ENCODE measurements around the gene IGLL5. TPM values are rescaled to one million over a fixed set of nuclear protein-coding genes. Genes with fewer than 3 reads are reported as not detected.

The IGLL5 gene
- total RNA-seq, 1 donor from 2014 or later = not detected

DNA sequence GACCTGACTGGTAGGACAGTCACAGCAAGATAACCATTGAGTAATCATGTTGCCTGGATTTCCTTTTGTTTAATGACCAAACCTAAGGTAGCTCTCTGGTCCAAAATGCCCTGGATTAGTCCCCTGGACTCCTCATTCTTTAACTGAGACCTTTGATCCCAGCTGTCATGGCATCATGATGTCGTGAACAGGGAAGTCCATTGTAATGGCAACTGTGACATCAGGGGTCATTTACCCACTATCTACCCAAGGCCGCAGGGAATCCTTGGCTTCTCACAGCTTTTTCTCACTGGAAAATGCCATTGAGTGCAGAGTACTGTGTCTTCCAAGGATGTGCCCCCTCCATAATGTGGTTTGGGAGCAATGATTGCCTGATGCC lies 29.1 kb upstream of the IGLL5 start:
- intact Hi-C loops (cut with micrococcal nuclease) = no loop called here

DNA sequence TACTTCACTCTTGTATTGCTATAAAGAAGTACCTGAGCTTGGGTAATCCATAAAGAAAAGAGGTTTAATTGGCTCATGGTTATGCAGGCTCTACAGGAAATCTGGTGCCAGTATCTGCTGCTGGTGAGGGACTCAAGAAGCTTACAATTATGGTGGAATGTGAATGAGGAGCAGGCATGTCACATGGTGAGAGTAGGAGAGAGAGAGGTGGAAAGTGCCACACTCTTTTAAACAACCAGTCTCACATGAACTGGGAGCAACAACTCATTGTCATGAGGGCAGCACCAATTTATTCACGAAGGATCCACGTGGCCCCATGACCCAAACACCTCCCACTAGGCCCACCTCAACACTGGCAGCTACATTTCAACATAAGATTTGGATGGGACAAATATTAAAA lies 24.6 kb upstream of the IGLL5 start:
- intact Hi-C loops (cut with micrococcal nuclease) = no loop called here

DNA sequence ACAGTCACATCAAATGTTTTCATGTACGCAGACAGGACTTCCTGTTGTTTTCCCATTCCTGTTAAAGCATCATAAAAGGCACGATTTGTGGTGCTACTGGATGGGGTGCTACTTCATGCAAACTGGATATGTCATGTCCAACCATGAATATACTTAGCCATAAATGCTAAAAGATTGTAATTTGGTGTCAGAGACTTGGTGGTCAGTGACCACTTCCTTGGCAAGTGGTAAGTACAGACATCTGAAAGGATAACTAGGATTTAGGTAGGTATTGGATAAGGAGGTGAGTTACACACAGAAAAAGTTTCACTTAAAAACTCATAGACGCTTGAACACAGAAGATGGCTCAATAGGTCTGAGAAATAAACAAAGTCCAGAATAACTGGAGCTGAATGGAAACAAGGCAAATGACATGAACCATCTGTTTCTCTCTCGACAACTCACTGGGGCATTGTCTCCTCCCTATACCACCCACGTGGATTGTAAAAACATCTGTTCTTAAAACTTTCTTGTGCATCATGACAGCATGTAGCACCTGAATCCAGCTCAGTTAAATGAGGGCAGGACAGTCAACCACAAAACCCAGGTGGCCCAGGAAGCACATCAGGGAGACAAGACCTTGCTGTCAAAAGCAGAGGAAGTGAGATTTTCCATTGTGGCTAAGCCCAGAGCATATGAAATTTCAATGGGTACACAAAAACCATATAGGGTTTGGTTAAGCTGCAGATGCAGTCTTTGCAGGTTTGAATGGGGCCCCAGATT lies 22.1 kb upstream of the IGLL5 start:
- intact Hi-C loops (cut with micrococcal nuclease) = no loop called here

DNA sequence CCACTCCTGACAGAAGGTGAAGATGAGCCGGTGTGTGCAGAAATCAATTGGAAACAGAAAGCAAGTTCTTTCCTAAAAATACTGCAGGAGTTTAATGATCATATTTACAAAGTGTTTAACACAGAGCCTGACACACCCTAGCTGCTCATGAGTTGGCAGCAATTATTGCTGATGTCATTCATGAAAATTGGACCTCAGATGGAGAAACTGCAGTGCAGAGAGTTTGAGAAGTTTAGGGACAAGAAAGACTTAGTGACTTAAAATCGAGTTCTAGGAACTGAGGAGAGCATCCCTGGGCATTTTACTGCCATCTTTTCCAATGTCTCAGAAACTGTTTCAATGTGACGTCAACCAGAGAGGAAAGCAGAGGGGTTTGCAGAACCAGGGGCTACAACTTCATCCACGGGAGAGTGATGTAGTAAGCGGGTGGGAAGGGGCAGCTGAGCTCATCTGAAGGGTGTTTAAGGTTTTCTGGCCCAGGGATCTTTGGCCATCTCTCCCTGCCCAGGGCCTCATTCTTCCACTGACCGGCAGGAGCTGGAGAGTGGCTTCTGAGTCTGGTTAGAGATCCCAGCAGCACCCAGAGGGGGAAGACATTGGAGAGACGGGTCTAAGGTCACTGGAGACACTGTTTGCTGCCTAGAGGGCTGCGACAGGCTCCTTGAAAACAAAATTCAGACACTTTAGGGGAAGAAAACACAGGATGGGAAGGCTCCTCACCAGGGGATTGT lies 21.1 kb upstream of the IGLL5 start:
- intact Hi-C loops (cut with micrococcal nuclease) = no loop called here

DNA sequence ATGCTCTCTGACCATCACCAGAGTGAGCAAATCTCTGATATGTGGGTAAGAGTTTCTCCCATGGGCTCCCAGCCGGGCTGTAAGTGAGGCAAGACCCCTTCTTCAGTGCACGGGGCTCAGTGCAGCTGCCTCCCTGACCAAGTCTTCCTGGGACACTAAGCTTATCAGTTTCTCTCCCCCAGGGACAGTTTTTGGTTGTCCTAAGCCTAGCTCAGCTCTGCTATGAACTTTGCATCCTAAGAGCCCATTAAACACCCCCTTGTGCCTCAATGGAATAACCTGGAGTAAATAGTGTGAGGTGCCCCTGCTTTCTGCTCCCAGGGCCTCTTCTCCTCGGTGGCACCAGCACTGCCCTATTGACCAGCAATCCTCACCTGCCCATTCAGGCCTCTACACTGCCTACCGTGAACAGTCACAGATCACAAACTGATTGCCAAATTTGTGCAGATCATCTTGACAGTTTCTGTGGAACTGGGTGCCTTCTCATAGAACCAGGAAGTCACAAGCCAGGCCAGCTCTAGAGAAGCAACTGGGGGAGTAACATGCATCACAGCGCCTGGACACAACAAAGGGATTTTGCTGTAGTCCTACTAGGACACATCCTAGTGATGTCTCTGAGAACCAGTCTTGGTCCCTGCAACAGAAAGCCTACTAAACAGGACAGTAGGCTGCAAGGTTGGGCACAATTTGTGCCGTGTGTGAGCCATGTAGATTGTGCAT lies 19.5 kb upstream of the IGLL5 start:
- intact Hi-C loops (cut with micrococcal nuclease) = no loop called here

DNA sequence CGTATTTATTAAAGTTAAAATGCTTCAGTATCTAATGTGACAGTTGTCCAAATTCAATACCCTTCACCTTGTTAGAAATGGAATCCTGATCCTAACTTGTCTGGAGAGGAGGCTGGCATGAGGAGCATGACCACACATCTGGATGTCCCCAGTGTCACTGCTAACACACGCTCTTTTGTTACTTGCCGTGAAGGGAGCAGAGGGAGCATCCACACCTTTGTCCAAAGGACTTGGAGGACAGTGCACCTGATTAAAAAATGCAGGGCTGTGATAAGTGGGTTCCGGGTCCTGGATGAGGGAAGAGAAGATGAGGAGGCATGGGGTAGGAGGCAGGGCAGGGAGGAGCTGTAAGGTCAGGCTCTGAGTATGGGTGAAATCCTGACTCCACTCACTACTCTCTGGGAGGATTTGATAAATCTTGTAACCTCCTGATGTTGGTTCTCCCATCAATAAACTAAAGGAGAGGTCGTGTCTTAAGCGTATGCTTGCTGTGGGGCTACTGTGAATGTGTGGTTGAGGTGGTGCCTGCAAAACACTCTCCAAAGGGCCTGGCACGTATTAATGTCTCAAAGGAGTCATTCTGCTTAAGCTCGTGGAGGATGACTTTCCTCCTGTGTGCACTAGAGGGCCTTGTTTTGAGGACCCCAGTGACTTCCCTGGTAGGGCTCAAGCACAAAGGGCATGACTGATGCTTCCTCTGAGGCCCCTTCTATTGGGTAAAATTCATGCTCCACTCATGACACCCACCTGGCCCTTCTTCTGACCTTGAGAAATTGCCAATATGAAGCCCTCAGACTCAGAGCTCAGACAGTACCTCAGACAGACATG lies 16.8 kb upstream of the IGLL5 start:
- intact Hi-C loops (cut with micrococcal nuclease) = no loop called here

DNA sequence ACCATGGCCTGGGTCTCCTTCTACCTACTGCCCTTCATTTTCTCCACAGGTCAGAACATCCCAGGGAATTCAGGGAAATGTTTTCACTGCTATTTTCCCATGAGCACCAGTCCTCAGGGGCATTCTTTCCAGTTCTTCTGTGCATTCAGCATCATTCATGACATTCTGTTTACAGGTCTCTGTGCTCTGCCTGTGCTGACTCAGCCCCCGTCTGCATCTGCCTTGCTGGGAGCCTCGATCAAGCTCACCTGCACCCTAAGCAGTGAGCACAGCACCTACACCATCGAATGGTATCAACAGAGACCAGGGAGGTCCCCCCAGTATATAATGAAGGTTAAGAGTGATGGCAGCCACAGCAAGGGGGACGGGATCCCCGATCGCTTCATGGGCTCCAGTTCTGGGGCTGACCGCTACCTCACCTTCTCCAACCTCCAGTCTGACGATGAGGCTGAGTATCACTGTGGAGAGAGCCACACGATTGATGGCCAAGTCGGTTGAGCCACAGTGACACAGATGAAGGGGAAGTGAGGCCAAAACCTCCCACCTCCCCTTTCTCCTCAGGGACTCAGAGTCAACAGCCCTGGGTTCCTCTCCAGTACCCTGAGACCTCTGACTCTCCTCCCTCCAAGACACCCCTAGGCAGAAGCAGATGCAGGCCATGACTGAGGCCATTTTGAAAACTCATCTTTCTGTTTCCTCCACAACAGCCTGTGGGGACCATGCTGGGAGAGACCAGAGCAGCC lies 15.9 kb upstream of the IGLL5 start:
- intact Hi-C loops (cut with micrococcal nuclease) = no loop called here

DNA sequence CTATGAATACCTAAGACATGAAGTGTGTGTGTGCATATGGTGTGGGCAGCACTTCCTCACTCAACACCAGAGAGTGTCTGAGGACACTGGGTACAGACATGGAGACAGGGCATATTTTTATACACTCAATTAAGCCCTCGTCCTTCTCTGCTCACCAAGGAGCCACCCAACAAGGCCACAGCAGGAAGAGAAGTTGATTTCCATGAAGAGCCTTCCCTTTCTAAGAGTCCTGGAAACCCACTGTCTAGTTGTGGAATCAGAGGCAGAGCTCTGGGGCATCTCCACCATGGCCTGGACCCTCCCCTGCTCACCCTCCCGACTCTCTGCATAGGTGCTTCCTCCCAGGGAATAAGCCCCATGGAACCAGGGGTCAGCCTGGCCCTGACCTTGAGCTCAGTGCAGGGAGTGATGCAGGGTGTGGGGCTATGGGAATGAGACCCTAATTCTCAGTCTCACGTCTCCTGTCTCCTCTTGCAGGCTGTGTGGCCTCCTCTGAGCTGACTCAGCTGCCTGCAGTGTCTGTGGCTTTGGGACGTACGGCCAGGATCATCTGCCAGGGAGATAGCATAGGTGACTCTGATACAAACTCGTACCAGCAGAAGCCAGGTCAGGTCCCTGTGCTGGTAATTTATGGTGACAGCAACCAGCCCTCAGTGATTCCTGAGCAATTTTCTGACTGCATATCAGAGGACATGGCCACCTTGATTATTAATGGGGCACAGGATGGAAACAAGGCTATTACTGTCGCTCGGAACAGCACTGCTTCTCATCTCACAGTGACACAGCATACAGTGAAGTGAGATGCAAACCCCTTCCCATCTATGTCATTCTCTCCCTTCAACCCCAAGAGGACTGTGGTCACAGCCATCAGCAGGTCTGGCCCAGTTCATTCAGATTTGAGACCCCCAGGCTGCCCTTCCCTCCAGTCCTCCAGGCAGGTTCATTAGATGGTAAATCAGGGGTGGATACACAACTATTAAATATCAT lies 14.6 kb upstream of the IGLL5 start:
- intact Hi-C loops (cut with micrococcal nuclease) = no loop called here

DNA sequence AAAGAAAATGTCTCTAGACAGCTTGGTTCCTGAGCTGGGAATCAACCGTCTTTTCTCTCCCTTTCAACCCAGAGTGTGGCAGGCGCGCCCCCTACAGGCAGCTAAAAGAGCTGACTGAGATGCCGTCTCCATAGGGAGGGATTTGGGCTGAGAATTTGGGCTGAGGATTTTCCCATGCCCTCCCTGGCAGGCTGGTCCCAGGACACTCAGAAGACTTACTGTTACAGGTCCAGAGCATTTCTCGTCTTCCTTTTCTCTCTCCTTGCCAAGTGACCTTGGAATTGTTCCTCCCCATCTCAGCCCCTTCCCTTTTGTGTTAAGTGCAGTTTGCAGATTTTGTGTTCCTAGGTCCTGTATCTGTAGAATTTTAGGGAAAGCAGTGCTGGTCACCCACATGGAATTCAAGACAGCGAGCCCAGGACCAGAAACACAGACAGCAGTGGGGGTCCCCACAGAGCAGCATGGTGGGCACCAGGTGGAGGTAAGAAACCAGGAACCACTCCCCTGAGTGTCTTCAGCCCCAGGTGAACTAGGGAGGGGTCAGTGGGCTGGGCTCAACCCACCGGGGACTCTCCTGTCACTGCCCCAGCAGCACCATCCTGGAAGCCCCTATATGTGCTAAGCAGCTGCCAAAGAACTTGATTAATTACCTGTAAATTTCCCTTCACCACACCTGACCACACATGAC lies 9.9 kb upstream of the IGLL5 start:
- intact Hi-C loops (cut with micrococcal nuclease) = loop anchor here (1.0 kb wide), 4 partner anchors 29 to 89 kb away; no protein-coding TSS in a partner anchor

DNA sequence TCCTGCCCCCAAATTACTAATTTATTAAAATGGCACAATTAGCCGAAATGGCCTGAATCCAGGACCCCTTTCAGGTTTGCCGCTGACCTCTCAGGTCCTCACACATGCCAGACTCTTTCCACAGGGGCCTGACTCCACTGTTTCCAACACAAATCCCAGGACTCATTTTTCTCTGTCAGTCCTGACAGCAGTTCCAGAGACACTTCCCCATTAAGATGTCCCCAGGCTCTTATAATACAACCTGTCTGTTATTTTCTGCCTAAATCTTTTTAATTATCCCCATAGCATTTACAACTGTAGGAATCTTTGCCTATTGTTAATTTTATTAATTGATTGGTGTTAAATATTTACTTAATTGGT lies 9.4 kb upstream of the IGLL5 start:
- intact Hi-C loops (cut with micrococcal nuclease) = no loop called here

DNA sequence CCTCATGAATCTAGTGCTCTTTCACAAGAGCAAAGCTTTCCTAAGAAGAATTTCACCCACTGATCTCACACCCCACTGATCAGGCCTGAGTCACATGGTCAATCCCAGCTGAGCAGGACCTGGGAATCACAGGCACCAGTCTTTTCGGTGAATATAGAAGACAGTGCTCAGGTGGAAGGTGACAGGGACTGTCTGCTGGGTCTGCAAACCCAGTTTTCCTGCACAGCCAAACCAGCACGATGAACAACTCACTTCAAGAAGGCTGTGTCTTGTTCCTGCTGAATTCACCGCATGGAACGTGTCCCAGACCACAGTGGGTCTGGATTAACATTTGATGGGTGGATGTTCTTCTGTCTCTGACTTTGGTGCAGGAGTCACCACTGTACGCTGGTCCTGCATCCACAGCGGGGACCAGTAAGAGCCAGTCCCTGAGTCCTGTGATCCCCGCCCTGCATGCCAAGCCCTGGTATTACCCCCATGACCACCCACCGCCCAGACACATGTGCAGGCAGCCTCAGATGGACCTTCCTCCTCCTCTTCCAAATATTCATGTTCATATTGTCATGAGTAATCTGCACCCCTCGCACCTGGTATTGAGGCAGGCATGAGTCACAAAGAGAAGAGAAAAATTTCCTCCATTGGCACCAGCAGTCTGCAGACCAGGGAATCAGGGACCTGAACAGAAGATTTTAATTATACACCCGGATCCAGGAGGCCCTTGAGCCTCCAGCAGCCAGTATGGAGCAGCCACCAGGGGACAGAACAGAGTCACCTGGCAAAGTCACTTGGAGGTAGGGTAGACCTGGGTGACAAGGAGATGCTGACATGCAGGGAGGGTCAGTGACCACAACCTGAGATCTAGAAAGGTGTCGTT lies 8.6 kb upstream of the IGLL5 start:
- intact Hi-C loops (cut with micrococcal nuclease) = loop anchor here (1.0 kb wide), 1 partner anchor 77 kb away; no protein-coding TSS in a partner anchor

DNA sequence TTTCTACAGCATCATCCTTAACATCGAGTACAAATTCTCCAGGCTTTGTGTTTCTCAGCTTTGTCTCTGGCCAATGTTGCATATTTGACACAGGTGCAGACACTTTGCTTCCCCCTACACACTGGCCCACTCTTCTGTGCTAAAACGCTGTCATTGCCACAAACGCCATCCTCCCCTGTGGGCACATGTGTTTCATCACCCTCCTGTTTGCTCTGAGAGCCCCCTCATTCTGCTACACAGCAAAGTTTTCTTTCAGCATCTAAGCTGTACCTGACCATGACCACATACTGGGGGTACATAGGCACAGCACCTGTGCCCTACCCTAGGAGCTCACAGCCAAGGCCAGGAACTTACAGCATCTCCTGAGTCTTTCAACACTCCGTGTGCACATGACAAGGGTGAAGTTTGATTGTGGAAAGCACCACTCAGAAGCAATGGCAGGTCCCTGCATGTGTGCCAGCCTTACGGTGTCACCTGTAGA lies 7.9 kb upstream of the IGLL5 start:
- intact Hi-C loops (cut with micrococcal nuclease) = loop anchor here (1.0 kb wide), 1 partner anchor 77 kb away; no protein-coding TSS in a partner anchor

DNA sequence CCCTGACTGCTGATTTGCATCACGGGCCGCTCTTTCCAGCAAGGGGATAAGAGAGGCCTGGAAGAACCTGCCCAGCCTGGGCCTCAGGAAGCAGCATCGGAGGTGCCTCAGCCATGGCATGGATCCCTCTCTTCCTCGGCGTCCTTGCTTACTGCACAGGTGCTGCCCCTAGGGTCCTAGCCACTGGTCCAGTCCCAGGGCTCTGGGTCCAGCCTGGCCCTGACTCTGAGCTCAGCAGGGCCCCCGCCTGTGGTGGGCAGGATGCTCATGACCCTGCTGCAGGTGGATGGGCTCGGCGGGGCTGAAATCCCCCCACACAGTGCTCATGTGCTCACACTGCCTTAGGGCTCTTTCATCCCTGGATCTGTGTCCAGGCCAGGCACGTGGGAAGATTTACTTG lies 7.0 kb upstream of the IGLL5 start:
- intact Hi-C loops (cut with micrococcal nuclease) = no loop called here

DNA sequence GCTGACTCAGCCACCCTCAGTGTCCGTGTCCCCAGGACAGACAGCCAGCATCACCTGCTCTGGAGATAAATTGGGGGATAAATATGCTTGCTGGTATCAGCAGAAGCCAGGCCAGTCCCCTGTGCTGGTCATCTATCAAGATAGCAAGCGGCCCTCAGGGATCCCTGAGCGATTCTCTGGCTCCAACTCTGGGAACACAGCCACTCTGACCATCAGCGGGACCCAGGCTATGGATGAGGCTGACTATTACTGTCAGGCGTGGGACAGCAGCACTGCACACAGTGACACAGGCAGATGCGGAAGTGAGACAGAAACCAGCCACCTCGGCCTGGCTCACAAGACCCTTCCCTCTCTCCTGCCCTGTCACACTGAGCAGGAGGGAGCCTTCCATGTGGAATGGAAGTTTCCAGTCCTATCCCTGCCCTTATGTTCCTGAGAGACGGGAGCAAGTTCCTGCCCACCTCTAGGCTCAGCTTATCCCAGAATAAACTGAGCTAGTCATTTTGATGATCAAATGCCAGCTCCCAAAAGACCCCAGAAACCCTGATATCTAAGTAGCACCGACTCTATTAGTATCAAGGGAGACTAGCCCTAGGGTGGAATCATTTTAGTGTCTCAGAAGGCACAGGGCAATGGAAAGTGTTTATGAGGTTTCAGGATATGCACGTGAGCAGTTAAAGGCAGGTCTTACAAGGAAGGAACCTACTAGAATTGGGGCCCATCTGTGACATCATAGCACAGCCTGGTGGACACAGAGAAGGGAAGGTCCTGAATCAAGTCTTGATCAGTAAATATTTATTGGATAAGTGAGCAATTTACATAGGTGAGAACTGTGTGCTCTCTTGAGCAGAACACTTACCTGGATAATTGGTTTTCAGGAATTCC lies 6.3 kb upstream of the IGLL5 start:
- intact Hi-C loops (cut with micrococcal nuclease) = no loop called here

DNA sequence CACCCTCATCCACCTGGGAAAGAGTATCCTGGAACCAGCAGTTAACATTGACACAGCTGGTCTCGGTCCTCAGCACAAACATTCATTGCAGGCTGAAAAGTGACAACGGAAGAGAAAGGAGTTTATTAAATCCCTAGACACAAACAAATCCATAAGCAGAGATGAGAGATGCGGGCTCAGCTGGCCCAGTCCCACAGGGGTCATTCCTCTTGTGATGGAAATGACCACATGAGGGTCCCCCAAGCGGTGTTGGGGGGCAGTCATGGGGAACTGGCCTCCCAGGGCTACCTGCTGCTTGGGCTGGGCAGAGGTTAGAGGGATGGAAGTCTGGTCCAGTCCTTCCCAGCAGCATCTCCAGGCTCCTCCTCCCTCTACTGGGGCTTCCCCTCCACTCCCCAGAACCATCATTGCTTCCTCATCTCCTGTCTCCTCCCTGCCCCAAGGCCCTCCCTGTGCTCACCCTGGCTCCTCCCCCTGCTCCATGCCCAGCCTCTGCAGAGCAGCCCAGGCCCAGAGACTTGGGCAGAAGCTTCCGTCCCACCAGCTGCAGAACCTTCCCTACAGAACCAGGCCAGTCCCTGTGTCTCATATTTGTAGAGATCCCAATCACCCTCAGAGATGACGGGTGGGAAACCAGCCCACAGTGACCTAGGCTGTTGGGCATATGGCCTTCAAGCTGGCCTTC lies 5.4 kb upstream of the IGLL5 start:
- intact Hi-C loops (cut with micrococcal nuclease) = no loop called here

DNA sequence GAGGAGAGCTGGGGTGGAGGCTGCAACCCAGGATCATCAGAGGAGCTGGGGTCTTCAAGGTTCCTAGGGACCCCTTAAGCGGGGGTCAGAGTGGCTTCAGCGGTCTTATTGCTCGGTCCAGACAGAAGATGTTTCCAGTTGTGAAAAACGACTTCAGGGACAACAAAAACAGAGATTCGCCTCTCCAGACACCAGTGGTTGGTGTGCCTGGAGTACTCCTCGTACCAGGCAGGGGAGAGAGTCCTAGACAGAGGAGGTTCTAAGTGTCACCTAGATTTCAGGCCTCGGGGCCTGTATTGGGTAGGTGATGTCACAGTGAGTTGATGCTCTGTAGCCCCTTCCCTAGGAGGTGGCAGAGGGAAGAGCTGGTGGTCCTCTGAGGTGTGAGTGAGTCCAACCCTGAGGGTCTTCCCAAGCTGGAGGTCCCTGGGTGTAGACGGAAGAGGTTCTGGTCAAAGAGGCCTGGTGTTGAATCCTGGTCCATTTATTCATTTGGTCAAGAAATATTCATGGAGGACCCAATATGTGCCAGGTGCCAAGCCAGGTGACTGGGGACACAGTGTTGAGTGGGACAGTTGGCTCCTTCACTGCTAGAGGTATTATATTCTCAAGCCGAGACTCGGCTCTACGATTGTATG lies 4.4 kb upstream of the IGLL5 start:
- intact Hi-C loops (cut with micrococcal nuclease) = no loop called here
